ENCODE results near the gene NCMAP.

Gene NCMAP

GRCh38 chr1:24575905-24576587, 20.2 kb downstream of the NCMAP start:
- DNase-seq: no peak

- no peak for DNase-seq
Measured at GRCh38 chr1:24578846-24579245, 23.0 kb downstream of the NCMAP start.

- no peak for DNase-seq
Measured at GRCh38 chr1:24580756-24581155, 24.9 kb downstream of the NCMAP start.

GRCh38 chr1:24584171-24584647, 28.3 kb downstream of the NCMAP start:
- no peak for DNase-seq

- no peak for DNase-seq
Measured at GRCh38 chr1:24586119-24586518, 30.2 kb downstream of the NCMAP start.

GRCh38 chr1:24586970-24587820, 31.3 kb downstream of the NCMAP start:
- peak; percentile 71 for DNase-seq

- no peak for DNase-seq
Measured at GRCh38 chr1:24588573-24588972, 32.7 kb downstream of the NCMAP start.

GRCh38 chr1:24589200-24589599, 33.3 kb downstream of the NCMAP start:
- no peak for DNase-seq

GRCh38 chr1:24591781-24592180, 35.9 kb downstream of the NCMAP start:
- no peak for DNase-seq

- no peak for DNase-seq
Measured at GRCh38 chr1:24594328-24594598, 38.4 kb downstream of the NCMAP start.

- DNase-seq: no peak
Measured at GRCh38 chr1:24596401-24596880, 40.6 kb downstream of the NCMAP start.

- DNase-seq: no peak
Measured at GRCh38 chr1:24599265-24599664, 43.4 kb downstream of the NCMAP start.

- no peak for DNase-seq
Measured at GRCh38 chr1:24600551-24600950, 44.7 kb downstream of the NCMAP start.

- DNase-seq: no peak
Measured at GRCh38 chr1:24605534-24606295, 49.8 kb downstream of the NCMAP start.

- DNase-seq: no peak
Measured at GRCh38 chr1:24606296-24606605, 50.4 kb downstream of the NCMAP start.

GRCh38 chr1:24606621-24607020, 50.7 kb downstream of the NCMAP start:
- DNase-seq: no peak

GRCh38 chr1:24609949-24610517, 54.1 kb downstream of the NCMAP start:
- no peak for DNase-seq

- no peak for DNase-seq
Measured at GRCh38 chr1:24619376-24619775, 63.5 kb downstream of the NCMAP start.

GRCh38 chr1:24620678-24621077, 64.8 kb downstream of the NCMAP start:
- DNase-seq: no peak

GRCh38 chr1:24621121-24621520, 65.2 kb downstream of the NCMAP start:
- DNase-seq: no peak

- DNase-seq: no peak
Measured at GRCh38 chr1:24622218-24622617, 66.3 kb downstream of the NCMAP start.

GRCh38 chr1:24632832-24633175, 76.9 kb downstream of the NCMAP start:
- no peak for DNase-seq

GRCh38 chr1:24635195-24635843, 79.4 kb downstream of the NCMAP start:
- peak; percentile 69 for DNase-seq

All from suppressor macrophage treated with lipopolysaccharide for 4 hours (primary cell).